HG03175 (cell line): ENCODE measurements around the gene CCDC197.

Experiments used
- ATAC-seq: cut with Tn5 transposase; IDR thresholded peaks from one replicate; pipeline ENCODE4 v1.9.1; 2021; ENCODE audit warnings: mild to moderate bottlenecking, moderate library complexity; ENCODE audit not compliant: unreplicated experiment

Gene CCDC197

DNA sequence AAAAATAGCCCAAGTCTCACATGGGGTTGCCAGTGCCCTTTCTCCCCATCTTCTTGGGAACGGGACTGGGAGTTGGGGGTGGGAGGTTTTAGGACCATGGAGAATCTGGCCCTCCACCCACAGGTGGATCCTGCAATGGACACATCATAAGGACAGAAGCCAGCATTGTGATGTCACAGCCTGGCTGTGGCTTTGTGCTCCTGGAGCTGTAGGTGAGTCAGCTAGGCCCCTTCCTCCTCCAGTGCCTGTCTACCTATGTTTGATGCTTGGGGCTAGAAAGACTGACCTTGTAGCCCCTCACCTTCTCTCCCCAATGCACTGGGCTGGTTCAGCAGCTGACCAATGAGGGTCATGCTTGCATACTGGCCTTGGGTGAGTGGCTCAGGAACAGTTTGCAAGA lies at the start of gene CCDC197:
TSS of gene CCDC197 (plus strand) at position 220 of the 400 bp plus-strand sequence. CDS start 831 bp downstream, outside the sequence.
- no peak for ATAC-seq

GRCh38 chr14:93949511-93950075 lies 47.5 kb upstream of the CCDC197 start:
- ATAC-seq: no peak

GRCh38 chr14:93950948-93951634 lies 46.0 kb upstream of the CCDC197 start:
- no peak for ATAC-seq

- ATAC-seq: no peak
Observed at GRCh38 chr14:93951635-93952540, 45.2 kb upstream of the CCDC197 start.

GRCh38 chr14:93952829-93953228 lies 44.3 kb upstream of the CCDC197 start:
- ATAC-seq: no peak

DNA sequence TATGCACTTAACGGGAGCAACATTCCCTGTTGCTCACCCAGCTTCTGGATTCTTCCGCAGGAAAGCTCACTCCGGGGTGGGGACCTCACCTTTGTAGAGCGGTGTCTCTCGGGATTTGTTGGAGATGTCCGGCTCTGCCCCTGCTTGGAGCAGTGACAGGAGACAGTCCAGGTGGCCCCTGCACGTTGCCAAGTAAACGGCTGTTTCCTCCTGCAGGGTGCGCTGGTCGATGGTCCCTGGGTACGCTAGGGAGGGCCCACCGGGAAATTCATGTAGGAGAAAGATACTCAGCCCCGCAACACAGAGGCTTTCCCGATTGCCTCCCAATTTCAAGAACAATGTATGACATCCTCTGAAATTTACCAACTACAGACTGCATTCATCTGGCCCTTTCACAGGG lies 43.8 kb upstream of the CCDC197 start:
- ATAC-seq: no peak

DNA sequence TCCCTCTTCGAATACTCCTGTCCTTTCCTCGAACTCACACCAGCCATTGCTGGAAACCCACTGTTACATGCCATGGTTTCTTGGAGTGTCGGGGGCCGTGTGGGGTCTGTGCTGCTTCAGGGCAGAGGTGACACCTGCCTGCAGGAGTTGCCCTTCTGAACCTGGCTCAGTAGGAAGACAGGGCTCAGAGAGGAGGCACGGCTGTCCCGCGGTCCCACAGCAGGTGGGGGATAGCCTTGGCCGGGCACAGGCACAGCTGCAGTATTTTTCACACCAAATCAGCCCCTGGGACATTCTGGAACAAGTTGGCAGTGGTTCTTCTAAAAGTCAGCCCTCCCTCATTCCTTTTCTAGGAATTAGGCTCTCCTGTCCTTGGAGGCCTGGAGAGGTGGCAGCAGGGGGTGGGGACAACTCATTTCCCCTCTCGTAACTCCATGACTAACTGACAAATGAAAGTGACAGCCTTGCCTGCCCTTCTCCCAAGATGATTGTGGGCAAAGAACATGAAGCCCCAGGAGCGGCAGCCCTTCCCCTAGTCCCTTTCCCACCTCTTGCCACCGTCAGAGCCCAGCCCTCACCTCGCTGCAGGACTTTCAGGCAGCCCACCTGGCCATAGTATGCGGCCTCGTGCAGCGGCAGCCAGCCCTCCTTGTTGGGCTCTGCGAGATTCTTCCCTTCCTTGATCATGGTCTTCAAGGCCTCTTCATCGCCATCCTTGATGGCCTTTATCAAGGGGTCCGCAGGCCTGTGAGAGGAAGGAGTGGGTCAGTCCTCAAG lies 43.2 kb upstream of the CCDC197 start:
- no peak for ATAC-seq

DNA sequence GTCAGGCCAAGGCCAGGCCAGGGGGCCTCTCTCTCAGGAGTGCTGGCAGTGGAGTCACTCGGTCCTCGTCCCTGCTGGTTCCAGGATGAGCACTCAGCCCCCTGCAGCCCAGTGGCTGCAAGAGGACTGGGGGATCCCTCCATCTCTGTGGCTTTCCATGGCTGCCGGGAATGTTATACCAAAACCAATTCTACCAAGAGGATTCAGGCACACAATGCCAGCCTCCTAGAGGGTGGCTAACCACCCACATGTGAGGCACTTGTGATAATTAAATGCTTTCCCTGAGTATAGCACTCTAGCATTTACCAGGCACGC lies 42.6 kb upstream of the CCDC197 start:
- no peak for ATAC-seq

DNA sequence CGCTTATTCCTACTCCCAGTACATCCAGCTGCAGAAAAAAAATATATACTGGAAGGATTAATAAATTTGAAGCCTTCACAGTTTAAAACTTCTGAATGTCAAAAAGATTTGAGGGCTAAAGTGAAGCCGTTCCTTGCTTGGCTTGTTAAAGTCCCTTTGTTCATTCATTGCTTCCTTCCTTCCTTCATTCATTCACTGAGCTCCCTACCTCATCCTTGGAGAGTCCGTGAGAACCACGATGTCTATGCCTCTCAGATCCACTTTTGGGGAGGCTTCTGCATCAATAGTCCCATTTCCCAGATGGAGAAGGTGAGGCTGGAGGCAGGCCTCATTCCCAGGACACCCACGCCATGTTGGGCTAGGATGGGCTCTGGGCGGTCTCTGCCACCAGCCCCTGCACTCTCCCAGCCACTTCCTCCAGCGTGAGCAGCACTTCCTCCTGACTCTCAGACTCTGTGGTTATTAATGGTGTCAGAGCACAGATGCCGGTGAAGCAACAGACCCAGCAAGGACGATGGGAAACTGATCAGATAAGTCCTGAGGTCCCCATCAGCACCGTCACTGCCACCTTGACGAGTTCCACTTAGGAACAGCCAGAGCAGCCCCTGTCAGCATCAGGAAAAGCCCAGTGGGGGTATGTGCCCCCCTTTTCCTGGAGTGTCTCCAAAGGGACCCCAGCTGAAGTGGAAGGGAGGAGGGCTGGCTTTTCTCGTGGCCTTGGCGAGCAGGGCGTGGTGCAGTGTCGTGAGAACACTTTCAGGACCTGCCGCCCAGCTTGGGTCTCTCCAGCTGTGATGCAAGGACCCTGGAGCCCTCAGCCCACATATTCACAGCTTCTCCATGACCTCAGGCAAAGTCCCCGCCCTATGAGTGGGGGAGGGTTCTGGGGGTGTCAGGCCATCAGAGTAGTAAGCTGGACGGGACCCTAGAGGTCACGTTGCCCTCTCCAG lies 41.9 kb upstream of the CCDC197 start:
- ATAC-seq: peak; percentile 36

GRCh38 chr14:93955850-93956481 lies 41.1 kb upstream of the CCDC197 start:
- ATAC-seq: no peak

DNA sequence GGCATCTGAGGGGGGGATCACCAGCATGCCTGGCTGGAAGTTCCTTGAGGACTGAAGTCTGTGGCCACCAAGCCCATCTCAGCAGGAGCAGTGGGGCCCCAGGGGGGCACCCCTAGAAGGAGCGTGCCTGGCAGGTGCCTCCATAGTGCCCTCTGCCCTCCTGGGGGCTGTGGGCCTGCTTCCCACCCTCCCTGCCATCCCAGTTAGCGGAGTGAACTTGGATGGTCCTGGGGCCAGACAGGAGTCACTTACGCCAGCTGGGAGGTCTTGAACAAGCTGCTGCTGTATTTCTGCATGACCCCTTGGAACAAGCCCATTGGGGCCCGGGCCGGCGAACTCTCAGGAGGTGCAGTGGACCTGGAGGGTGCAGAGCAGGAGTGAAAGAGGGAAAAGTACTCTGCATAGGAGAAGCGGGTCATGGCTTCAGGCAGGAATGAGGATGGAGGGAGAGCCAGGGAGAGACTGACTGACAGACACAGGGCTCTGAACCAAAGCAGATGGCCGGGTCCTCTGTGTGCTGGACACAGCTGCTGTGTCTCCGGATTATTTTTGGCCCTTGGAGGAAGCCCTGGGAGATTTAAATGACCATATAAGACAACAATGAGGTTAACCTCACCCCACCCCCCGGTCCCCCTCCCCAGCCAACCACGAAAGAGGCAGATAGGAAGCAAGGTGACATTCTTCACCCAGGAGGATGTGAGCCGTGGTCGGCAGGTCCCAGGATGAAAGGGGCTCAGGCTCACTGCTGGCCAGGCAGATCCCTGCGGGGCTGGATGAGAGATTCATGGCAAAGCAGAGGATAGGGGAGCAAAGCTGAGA lies 40.4 kb upstream of the CCDC197 start:
- no peak for ATAC-seq

GRCh38 chr14:93957333-93957710 lies 39.8 kb upstream of the CCDC197 start:
- ATAC-seq: no peak

DNA sequence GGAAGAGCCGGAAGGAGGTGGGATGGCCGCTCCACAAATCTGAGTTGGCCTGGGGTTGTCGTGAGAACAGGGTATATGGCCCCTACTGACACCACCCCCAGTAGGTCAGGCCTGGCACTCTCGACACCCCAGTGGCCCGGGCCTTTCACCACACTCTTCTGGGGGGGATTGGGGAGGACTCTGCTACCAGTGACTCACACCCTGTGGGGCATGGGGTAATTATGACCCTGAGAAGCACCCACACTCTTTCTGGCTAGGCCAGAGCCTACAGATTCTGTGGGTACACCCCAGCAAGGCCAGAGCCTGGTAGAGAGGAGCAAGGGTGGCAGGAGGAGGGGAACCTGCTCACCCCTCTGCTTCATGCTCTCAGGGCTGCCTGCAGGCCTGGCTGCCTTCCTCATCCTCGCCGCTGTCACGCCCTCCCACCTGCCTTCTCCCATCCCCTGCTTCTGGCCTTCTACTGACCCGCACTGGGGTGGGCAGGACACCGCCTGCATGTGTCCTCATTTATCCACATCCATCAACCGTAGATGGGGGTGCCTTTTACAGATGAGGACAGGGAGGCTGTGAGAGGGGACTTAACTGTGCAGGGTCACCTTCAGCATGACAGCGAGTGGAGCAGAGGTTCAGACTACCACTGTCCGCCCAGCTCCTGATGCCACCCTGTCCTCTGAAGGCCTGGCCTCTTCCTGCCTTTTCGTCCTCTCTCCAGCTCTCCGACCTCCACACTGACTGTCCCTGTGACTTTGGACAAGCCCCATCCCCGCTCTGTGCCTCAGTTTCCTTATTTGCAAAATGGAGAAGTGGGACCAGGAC lies 39.1 kb upstream of the CCDC197 start:
- no peak for ATAC-seq

- ATAC-seq: no peak
Observed at GRCh38 chr14:93958567-93959238, 38.4 kb upstream of the CCDC197 start.

DNA sequence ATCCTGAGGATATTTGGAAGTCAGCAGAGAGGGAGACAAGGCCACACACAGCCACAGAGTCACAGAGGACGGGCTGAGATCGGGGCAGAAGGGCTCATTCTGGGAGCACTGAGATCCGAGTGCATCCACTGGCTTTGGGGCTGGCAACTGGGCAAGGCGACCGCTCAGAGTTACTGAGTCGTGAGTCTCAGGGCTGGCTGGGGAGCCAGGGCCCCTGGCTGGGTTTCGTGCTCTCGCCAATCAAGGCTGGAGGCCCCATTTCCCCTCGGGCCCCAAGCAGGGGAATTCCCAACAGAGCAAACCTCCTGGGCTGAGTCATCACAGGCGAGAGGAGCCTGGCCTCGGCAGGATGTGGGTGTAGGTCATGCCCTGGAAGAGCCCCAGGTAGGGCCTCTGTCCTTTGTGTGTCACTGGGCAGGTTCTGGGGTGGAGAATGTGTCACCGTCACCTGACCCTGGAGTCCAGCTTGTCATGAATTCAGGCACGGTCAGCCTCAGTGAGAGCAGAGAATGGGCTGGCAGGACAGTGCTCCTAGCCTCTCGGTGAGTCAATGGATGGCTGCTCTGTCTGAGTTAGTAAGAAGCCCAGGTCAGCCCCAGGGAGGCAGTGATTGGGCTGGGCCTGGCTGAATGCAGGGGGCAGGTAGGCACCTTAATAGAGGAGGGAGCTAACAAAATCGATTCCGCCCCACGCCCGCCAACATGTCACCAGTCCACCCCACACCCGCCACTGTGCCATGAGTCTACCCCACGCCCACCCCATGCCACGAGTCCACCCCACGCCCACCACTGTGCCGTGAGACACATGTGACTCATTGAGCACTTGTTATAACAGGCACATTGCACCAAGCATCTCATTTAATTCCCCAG lies 37.6 kb upstream of the CCDC197 start:
- ATAC-seq: peak; percentile 72

- ATAC-seq: no peak
Observed at GRCh38 chr14:93960108-93960475, 37.0 kb upstream of the CCDC197 start.
